Naive thymus-derived CD4-positive, alpha-beta T cell (primary cell): ENCODE measurements around the gene MDFI. TPM values are rescaled to one million over a fixed set of nuclear protein-coding genes. Genes with fewer than 3 reads are reported as not detected.

ENCODE experiments used
- ATAC-seq: fragments of 150-1000 bp; cut with Tn5 transposase; 2 replicates; pipeline ENCODE4 v1.10.0; 2021; ENCODE audit warnings: mild to moderate bottlenecking, moderate library complexity
- CTCF ChIA-PET: fragments of 350-600 bp; sonication (Branson Sonifier 250); formaldehyde crosslinking; loops from one replicate; lab custom pipeline; 2021; ENCODE audit warnings: antibody characterized with exemption; lab: Charles Lee
- POLR2A ChIA-PET: fragments of 350-600 bp; sonication (Branson Sonifier 250); formaldehyde crosslinking; loops from one replicate; lab custom pipeline; 2021; ENCODE audit warnings: antibody characterized with exemption, inconsistent platforms; lab: Charles Lee
- DNase-seq, 9 donors: peaks; one replicate each; pipeline versions ENCODE4 v3.0.0 to v3.0.0-alpha.2; 2020 to 2022; ENCODE audit warnings: mixed read lengths in 1 of 9
- H3K27ac ChIP-seq: one replicate; pipeline ENCODE4 v1.7.0; 2013; ENCODE audit warnings: mild to moderate bottlenecking, low read depth, low read length, moderate library complexity
- H3K27me3 ChIP-seq, 2 donors: one replicate each; pipeline ENCODE4 v1.7.0; 2013; ENCODE audit warnings: low read length in 2 of 2, mild to moderate bottlenecking in 2 of 2, moderate library complexity in 2 of 2; ENCODE audit not compliant: control insufficient read depth in 2 of 2, insufficient read depth in 2 of 2
- H3K36me3 ChIP-seq, 3 experiments: 1 replicate in 2 of 3; 2 replicates in 1 of 3; pipeline ENCODE4 v1.7.0; 2013; ENCODE audit warnings: low read length in 3 of 3, mild to moderate bottlenecking in 3 of 3, moderate library complexity in 1 of 3; ENCODE audit not compliant: insufficient read depth in 3 of 3, control insufficient read depth in 2 of 3
- H3K4me1 ChIP-seq, 2 donors: one replicate each; pipeline ENCODE4 v1.7.0; 2013; ENCODE audit warnings: low read length in 2 of 2, mild to moderate bottlenecking in 2 of 2, moderate library complexity in 1 of 2; ENCODE audit not compliant: control insufficient read depth in 2 of 2, insufficient read depth in 2 of 2
- H3K4me3 ChIP-seq: 2 replicates; pipeline ENCODE4 v1.7.0; 2013; ENCODE audit warnings: mild to moderate bottlenecking, low read length
- H3K9me3 ChIP-seq, 3 experiments: 1 replicate in 2 of 3; 2 replicates in 1 of 3; pipeline ENCODE4 v1.7.0; 2013; ENCODE audit warnings: low read length in 3 of 3; ENCODE audit not compliant: control insufficient read depth in 2 of 3
- H3K27ac Mint-ChIP-seq, 9 donors: one replicate each; pipeline ENCODE4 v1.8.0; 2020 to 2022; ENCODE audit warnings: mixed read lengths in 9 of 9, mild to moderate bottlenecking in 8 of 9, moderate library complexity in 5 of 9, inconsistent platforms in 2 of 9
- H3K27me3 Mint-ChIP-seq, 5 donors: one replicate each; pipeline ENCODE4 v1.8.0; 2021 to 2022; ENCODE audit warnings: mixed read lengths in 5 of 5, mild to moderate bottlenecking in 1 of 5
- H3K36me3 Mint-ChIP-seq, 5 donors: one replicate each; pipeline ENCODE4 v1.8.0; 2020 to 2022; ENCODE audit warnings: mixed read lengths in 5 of 5, mild to moderate bottlenecking in 3 of 5, inconsistent platforms in 1 of 5
- H3K4me1 Mint-ChIP-seq, 7 donors: one replicate each; pipeline ENCODE4 v1.8.0; 2020 to 2022; ENCODE audit warnings: mixed read lengths in 7 of 7, mild to moderate bottlenecking in 3 of 7, inconsistent platforms in 1 of 7
- H3K4me3 Mint-ChIP-seq, 10 donors: one replicate each; pipeline ENCODE4 v1.8.0; 2020 to 2022; ENCODE audit warnings: mild to moderate bottlenecking in 10 of 10, mixed read lengths in 10 of 10, moderate library complexity in 6 of 10, inconsistent platforms in 2 of 10
- H3K9me3 Mint-ChIP-seq, 11 donors: one replicate each; pipeline ENCODE4 v1.8.0; 2020 to 2022; ENCODE audit warnings: mixed read lengths in 11 of 11, mild to moderate bottlenecking in 4 of 11, inconsistent platforms in 1 of 11, moderate library complexity in 1 of 11
- intact Hi-C, 2 donors: fragments of 100-400 bp; cut with micrococcal nuclease; formaldehyde crosslinking; loops; one replicate each; pipeline ENCODE4 v1.15.1; 2023
- polyA plus RNA-seq, 2 donors: library from polyadenylated mRNA; unstranded; fragments of 300-500 nt; fragmentation: Illumina TruSeq; gene quantifications; one replicate each; pipeline ENCODE4 v1.2.3, GENCODE V29; 2021
- total RNA-seq, 6 experiments: library from RNA in 5 of 6; stranded (reverse) in 5 of 6; gene quantifications; 1 replicate in 5 of 6; 2 replicates in 1 of 6; pipeline ENCODE4 v1.2.3 and lab custom pipeline; 2021 to 2026

MDFI gene
- total and polyA plus RNA-seq, 7 experiments from 2014 or later: not detected

- Mint-ChIP-seq H3K36me3 (peaks cover 0 to 3% (median 0%) of the 10 kb centered on the region in 5 donors), H3K9me3 (peaks cover 0 to 4% (median 0%) of the 10 kb centered on the region in 11 donors), H3K4me3 (no peak overlapping the region), H3K27ac (peak overlapping the region in 1 of 9 donors; percentile 31), H3K27me3 (peaks cover 28 to 55% (median 33%) of the 10 kb centered on the region in 5 donors), H3K4me1 (peaks cover 0 to 10% (median 8%) of the 10 kb centered on the region in 7 donors)
- no peak for DNase-seq
- Histone ChIP-seq H3K4me1 (peaks cover 3 to 6% of the 10 kb centered on the region in 2 donors), H3K9me3 (no peaks in the 10 kb centered on the region), H3K36me3 (no peaks in the 10 kb centered on the region), H3K4me3 (no peak overlapping the region), H3K27me3 (peaks cover 0 to 6% of the 10 kb centered on the region in 2 donors), H3K27ac (no peak overlapping the region)
- ChIA-PET CTCF (no interaction called here), POLR2A (no interaction called here)
- intact Hi-C loops: no loop called here
- ATAC-seq: no peak
Measured at GRCh38 chr6:41633056-41633634, 5.1 kb upstream of the MDFI start.

GRCh38 chr6:41634657-41635056 is 3.6 kb upstream of the MDFI start:
- no peak overlapping the region for H3K4me3 Mint-ChIP-seq
- H3K27me3 ChIP-seq: peaks cover 0 to 7% of the 10 kb centered on the region in 2 donors
- ATAC-seq (no peak), DNase-seq (no peak)
- H3K4me1 ChIP-seq: peaks cover 3 to 10% of the 10 kb centered on the region in 2 donors
- H3K36me3 ChIP-seq: no peaks in the 10 kb centered on the region
- H3K9me3 ChIP-seq: no peaks in the 10 kb centered on the region
- H3K9me3 Mint-ChIP-seq: peaks cover 0 to 2% (median 0%) of the 10 kb centered on the region in 11 donors
- ChIA-PET POLR2A (no interaction called here), CTCF (no interaction called here)
- H3K4me3 ChIP-seq: no peak overlapping the region
- intact Hi-C loops: no loop called here
- H3K36me3 Mint-ChIP-seq: peaks cover 0 to 3% (median 0%) of the 10 kb centered on the region in 5 donors
- peaks cover 0 to 12% (median 10%) of the 10 kb centered on the region in 7 donors for H3K4me1 Mint-ChIP-seq
- H3K27ac Mint-ChIP-seq: no peak overlapping the region
- H3K27me3 Mint-ChIP-seq: peaks cover 35 to 66% (median 41%) of the 10 kb centered on the region in 5 donors
- no peak overlapping the region for H3K27ac ChIP-seq

DNA sequence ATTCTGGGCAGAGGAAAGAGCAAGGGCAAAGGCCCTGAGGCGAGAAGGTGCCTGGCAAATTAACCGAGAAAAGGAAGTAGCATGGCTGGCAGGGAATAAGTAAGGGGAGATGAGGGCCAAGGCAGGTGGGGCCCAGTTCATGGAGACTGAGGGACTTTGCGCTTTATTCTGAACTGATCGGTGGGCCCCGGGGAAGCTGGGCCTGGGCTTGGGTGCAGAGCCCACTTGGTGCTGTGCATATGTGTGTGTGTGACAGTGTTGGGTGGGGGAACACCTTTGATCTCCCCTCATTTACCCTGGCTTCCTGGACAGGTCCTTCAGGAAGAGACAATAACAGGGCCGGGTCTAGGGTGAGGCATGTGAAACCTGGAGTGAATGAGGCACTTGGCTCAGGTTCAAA is 2.9 kb upstream of the MDFI start:
- intact Hi-C loops: no loop called here
- H3K27me3 Mint-ChIP-seq: peaks cover 41 to 73% (median 48%) of the 10 kb centered on the region in 5 donors

DNA sequence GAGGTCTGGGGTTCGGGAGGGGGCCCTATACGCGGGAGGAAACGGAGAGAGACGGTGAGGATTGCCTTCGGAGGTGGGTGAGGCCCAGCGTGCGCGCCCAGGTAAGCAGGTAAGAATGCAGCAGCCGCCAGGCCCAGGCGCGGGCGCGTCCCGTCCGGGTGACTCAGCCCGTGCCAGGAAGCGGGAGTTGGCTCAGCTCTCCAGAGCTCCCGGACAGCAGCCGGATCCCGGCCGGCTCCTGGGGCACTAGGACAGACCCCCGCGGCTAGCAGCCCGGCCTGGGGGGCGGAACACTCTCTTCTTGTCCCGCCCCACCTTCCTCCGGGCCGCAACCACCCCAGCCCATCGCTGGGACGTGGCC is 1.5 kb upstream of the MDFI start:
- ChIA-PET POLR2A (no interaction called here), CTCF (no interaction called here)
- H3K27me3 Mint-ChIP-seq: peaks cover 47 to 77% (median 55%) of the 10 kb centered on the region in 5 donors
- peaks cover 0 to 2% (median 0%) of the 10 kb centered on the region in 11 donors for H3K9me3 Mint-ChIP-seq
- peaks cover 0 to 15% (median 10%) of the 10 kb centered on the region in 7 donors for H3K4me1 Mint-ChIP-seq
- no peak overlapping the region for H3K27ac Mint-ChIP-seq
- Histone ChIP-seq H3K9me3 (no peaks in the 10 kb centered on the region), H3K4me3 (no peak overlapping the region), H3K27me3 (peaks cover 0 to 7% of the 10 kb centered on the region in 2 donors), H3K4me1 (peaks cover 3 to 10% of the 10 kb centered on the region in 2 donors), H3K27ac (no peak overlapping the region), H3K36me3 (no peaks in the 10 kb centered on the region)
- ATAC-seq: no peak
- DNase-seq: no peak
- peaks cover 0 to 3% (median 0%) of the 10 kb centered on the region in 5 donors for H3K36me3 Mint-ChIP-seq
- intact Hi-C loops: no loop called here
- H3K4me3 Mint-ChIP-seq: peak overlapping the region in 5 of 10 donors; percentile 16 to 61 (median 41)

More for the DNA sequence above, 2.9 kb upstream of the MDFI start:
- peaks cover 0 to 15% (median 10%) of the 10 kb centered on the region in 7 donors for H3K4me1 Mint-ChIP-seq
- Histone ChIP-seq H3K4me1 (peaks cover 3 to 10% of the 10 kb centered on the region in 2 donors), H3K27ac (no peak overlapping the region), H3K4me3 (no peak overlapping the region), H3K9me3 (no peaks in the 10 kb centered on the region), H3K27me3 (peaks cover 0 to 7% of the 10 kb centered on the region in 2 donors), H3K36me3 (no peaks in the 10 kb centered on the region)
- ATAC-seq: no peak
- peak overlapping the region in 1 of 10 donors; percentile 22 for H3K4me3 Mint-ChIP-seq
- peaks cover 0 to 2% (median 0%) of the 10 kb centered on the region in 11 donors for H3K9me3 Mint-ChIP-seq
- peaks cover 0 to 3% (median 0%) of the 10 kb centered on the region in 5 donors for H3K36me3 Mint-ChIP-seq
- no peak for DNase-seq
- ChIA-PET CTCF (no interaction called here), POLR2A (no interaction called here)
- H3K27ac Mint-ChIP-seq: no peak overlapping the region

- H3K4me3 Mint-ChIP-seq: peak overlapping the region in 9 of 10 donors; percentile 49 to 79 (median 71)
- Histone ChIP-seq H3K9me3 (no peaks in the 10 kb centered on the region), H3K4me3 (no peak overlapping the region), H3K27me3 (peaks cover 0 to 7% of the 10 kb centered on the region in 2 donors), H3K27ac (no peak overlapping the region), H3K4me1 (peaks cover 3 to 10% of the 10 kb centered on the region in 2 donors), H3K36me3 (no peaks in the 10 kb centered on the region)
- H3K27me3 Mint-ChIP-seq: peaks cover 46 to 79% (median 55%) of the 10 kb centered on the region in 5 donors
- CTCF ChIA-PET: no interaction called here
- no peak for DNase-seq
- ATAC-seq: no peak
- H3K9me3 Mint-ChIP-seq: peaks cover 0 to 2% (median 0%) of the 10 kb centered on the region in 11 donors
- intact Hi-C loops: no loop called here
- POLR2A ChIA-PET: no interaction called here
- peaks cover 0 to 15% (median 10%) of the 10 kb centered on the region in 7 donors for H3K4me1 Mint-ChIP-seq
- peaks cover 0 to 3% (median 0%) of the 10 kb centered on the region in 5 donors for H3K36me3 Mint-ChIP-seq
- no peak overlapping the region for H3K27ac Mint-ChIP-seq
Measured at GRCh38 chr6:41637194-41638001, 870 bp upstream of the MDFI start.

DNA sequence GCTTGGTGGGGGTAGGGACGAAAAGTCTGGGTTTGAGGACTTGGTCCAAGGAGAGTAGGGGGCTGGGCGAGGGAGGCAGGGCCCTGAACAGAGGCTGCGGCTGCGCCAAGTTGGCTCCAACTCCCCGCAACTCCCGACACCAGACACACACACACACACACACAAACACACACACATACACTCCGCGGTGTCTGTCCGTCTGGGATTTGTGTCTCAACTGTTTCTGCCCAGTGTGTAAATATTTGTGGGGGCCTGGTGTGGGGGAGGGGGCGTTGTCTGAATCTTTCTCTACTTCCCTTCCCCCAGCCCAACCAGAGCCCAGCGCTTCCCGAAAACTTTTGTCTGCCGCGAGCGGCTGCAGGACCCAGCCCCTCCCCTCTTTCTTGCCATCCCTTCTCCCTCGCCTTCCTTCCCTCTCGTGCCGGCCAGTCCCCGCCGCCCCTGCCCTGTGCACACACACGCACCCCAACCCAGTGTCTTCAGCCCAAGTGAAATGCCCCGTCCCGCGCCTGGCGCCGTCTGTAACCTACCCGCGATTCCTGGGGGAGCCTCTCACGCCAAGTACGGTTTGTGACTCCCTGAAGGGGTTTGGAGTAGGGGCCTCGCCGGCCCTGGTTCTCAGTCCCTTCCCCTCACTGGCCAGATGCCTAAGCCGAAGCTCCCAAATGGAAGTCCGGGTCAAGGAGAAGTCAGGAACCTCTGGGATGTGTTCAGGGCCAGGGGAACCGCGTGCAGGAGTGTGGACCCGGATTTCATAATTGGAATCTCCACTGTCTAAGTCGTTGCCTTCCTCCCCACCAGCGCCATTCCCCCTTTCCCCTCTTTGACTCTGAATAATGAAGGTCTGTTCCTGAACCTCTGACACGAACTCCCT is 904 bp downstream of the MDFI start:
- Mint-ChIP-seq H3K9me3 (peaks cover 0 to 3% (median 0%) of the 10 kb centered on the region in 11 donors), H3K27me3 (peaks cover 46 to 67% (median 59%) of the 10 kb centered on the region in 5 donors), H3K4me3 (peak overlapping the region in 6 of 10 donors; percentile 14 to 71 (median 39)), H3K4me1 (peaks cover 0 to 15% (median 10%) of the 10 kb centered on the region in 7 donors), H3K36me3 (peaks cover 0 to 3% (median 0%) of the 10 kb centered on the region in 5 donors), H3K27ac (no peak overlapping the region)
- DNase-seq: no peak
- Histone ChIP-seq H3K27me3 (peaks cover 0 to 7% of the 10 kb centered on the region in 2 donors), H3K4me3 (no peak overlapping the region), H3K27ac (no peak overlapping the region), H3K36me3 (no peaks in the 10 kb centered on the region), H3K9me3 (no peaks in the 10 kb centered on the region), H3K4me1 (peaks cover 3 to 10% of the 10 kb centered on the region in 2 donors)
- intact Hi-C loops: no loop called here
- no peak for ATAC-seq
- ChIA-PET CTCF (no interaction called here), POLR2A (no interaction called here)
